ENCODE measurements around the gene PIRT. TPM values are rescaled to one million over a fixed set of nuclear protein-coding genes. Genes with fewer than 3 reads are reported as not detected.

PIRT gene
- total RNA-seq, result not detected in 2 replicates
- long read RNA-seq, result 0 reads

DNA sequence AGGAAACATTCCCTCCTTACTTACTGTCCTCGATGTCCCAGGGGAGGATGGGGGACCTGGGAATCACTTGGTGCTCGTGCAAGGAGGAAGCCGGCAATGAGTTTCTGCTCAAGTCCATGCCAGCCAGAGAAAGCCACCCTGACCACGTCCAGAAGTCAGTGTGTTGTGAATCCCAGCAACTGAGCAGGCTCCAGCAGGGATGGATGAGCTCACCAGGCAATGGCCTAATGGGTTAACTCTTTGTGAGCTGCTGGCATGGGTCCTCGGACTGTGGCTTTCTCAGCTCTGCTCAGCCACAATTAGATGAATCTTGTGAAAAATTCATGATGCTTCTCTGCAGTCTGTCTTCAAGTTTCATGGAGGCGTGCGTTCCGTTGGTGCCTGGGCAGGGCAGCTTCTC is at the start of gene PIRT:
Gene PIRT, minus strand, starts transcription at position 167 of the 400 bp plus-strand sequence. CDS start 12,442 bp downstream, outside the sequence.
- TF ChIP-seq CTCF (IDR thresholded peaks at IDR 0.05; ENCODE audit: unreplicated experiment), result no peak
- H3K4me3 Mint-ChIP-seq (ENCODE audit: low read depth), result no peak within 1 kb of the TSS
- no peak for DNase-seq (ENCODE audit: low spot score, unreplicated experiment)
- no peaks in the 10 kb centered on the region for H3K36me3 Mint-ChIP-seq (ENCODE audit: insufficient read depth)
- no peaks in the 10 kb centered on the region for H3K9me3 Mint-ChIP-seq (ENCODE audit: low read depth)
- H3K27ac Mint-ChIP-seq, result no peak within 1 kb of the TSS
- peaks cover 30% of the 10 kb centered on the region for H3K27me3 Mint-ChIP-seq
- no peaks in the 10 kb centered on the region for H3K4me1 Mint-ChIP-seq (ENCODE audit: low read depth)

DNA sequence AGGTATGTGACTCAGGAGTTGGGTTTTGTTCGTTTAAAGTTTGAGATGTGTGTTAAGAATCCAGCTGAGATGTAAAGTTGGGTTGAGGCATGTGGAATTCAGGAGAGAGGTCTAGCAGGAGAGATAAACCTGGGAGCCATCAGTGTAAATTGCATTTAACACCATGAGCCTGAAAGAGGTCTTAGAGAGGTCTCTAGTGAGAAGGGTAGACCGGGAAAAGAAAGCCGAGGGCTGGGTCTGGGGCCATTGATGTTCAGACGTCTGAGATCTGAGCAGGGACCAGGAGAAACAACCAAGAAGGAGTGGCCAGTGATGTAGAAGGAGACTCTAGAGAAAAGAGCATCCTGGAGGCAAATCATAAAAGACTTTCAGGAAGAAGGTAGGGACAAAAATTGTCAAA is 44.1 kb upstream of the PIRT start:
- H3K36me3 Mint-ChIP-seq (ENCODE audit: insufficient read depth), result no peaks in the 10 kb centered on the region
- no peak overlapping the region for H3K27ac Mint-ChIP-seq
- peaks cover 4% of the 10 kb centered on the region for H3K9me3 Mint-ChIP-seq (ENCODE audit: low read depth)
- H3K4me1 Mint-ChIP-seq (ENCODE audit: low read depth), result peaks cover 1% of the 10 kb centered on the region
- no peak for DNase-seq (ENCODE audit: low spot score, unreplicated experiment)
- TF ChIP-seq CTCF (IDR thresholded peaks at IDR 0.05; ENCODE audit: unreplicated experiment), result no peak
- H3K27me3 Mint-ChIP-seq, result peaks cover 7% of the 10 kb centered on the region
- no peak overlapping the region for H3K4me3 Mint-ChIP-seq (ENCODE audit: low read depth)

DNA sequence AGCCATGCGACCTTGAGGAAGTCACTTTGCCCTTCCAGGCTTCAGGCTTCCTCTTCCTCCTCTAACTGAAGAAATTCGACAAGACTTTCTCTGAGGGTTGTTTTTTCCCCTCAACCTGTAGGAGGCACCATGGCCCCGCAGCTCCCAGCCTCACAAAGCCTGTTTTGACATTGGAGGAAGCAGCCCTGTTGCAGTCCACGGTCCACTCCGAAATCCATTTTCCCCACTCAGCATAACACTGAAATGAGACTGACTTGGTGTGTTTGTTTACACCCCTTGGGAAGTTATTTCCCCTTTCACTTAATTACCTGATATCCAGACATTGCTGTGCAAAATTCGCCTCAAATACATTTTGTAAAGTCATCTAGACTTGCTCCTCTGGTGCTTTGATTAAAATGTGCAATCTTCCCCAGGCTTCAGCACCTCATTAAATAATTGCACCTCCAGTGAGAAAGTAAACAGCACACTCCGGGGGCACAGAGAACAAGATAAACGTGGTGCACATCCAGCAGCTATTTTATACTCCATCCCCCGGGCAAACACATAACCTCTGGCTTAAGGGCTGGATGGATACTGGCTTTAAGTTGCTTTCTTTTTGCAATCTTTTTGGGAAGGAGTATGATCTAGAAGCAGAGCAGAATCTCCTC is 41.4 kb upstream of the PIRT start:
- Mint-ChIP-seq H3K4me3 (ENCODE audit: low read depth) (no peak overlapping the region), H3K27ac (no peak overlapping the region), H3K4me1 (ENCODE audit: low read depth) (peaks cover 1% of the 10 kb centered on the region), H3K27me3 (peaks cover 12% of the 10 kb centered on the region), H3K9me3 (ENCODE audit: low read depth) (no peaks in the 10 kb centered on the region), H3K36me3 (ENCODE audit: insufficient read depth) (no peaks in the 10 kb centered on the region)
- TF ChIP-seq CTCF (IDR thresholded peaks at IDR 0.05; ENCODE audit: unreplicated experiment), result peak; percentile 75
- DNase-seq (ENCODE audit: low spot score, unreplicated experiment), result peak; percentile 31

- Mint-ChIP-seq H3K27me3 (peaks cover 28% of the 10 kb centered on the region), H3K27ac (no peak overlapping the region), H3K36me3 (ENCODE audit: insufficient read depth) (no peaks in the 10 kb centered on the region), H3K9me3 (ENCODE audit: low read depth) (no peaks in the 10 kb centered on the region), H3K4me3 (ENCODE audit: low read depth) (no peak overlapping the region), H3K4me1 (ENCODE audit: low read depth) (peaks cover 1% of the 10 kb centered on the region)
- peak; percentile 62 for DNase-seq (ENCODE audit: low spot score, unreplicated experiment)
- peak; percentile 86 for TF ChIP-seq CTCF (IDR thresholded peaks at IDR 0.05; ENCODE audit: unreplicated experiment)
These were observed 38.2 kb upstream of the PIRT start for GRCh38 chr17:10875984-10876555.

GRCh38 chr17:10875430-10875851 is 37.6 kb upstream of the PIRT start:
- no peak for TF ChIP-seq CTCF (IDR thresholded peaks at IDR 0.05; ENCODE audit: unreplicated experiment)
- peaks cover 34% of the 10 kb centered on the region for H3K27me3 Mint-ChIP-seq

More at GRCh38 chr17:10875430-10875851, 37.6 kb upstream of the PIRT start:
- Mint-ChIP-seq H3K27ac (no peak overlapping the region), H3K9me3 (ENCODE audit: low read depth) (no peaks in the 10 kb centered on the region), H3K36me3 (ENCODE audit: insufficient read depth) (no peaks in the 10 kb centered on the region), H3K4me1 (ENCODE audit: low read depth) (peaks cover 1% of the 10 kb centered on the region), H3K4me3 (ENCODE audit: low read depth) (no peak overlapping the region)
- DNase-seq (ENCODE audit: low spot score, unreplicated experiment), result peak; percentile 55

Data from progenitor cell of endocrine pancreas (in vitro differentiated cells).